Natural killer cell (primary cell): ENCODE measurements around the gene NFAT5. TPM values are rescaled to one million over a fixed set of nuclear protein-coding genes. Genes with fewer than 3 reads are reported as not detected.
A peak's percentile ranks its signal among the peaks of the same experiment; 100 is the strongest.

Source experiments
- ATAC-seq, 3 donors: fragments of 150-1000 bp in 2 of 3; fragments of 200-7000 bp in 1 of 3; cut with Tn5 transposase; 1 replicate in 1 of 3; 2 replicates in 2 of 3; pipeline ENCODE4 v1.10.0; 2021; ENCODE audit warnings: mild to moderate bottlenecking in 2 of 3, moderate library complexity in 2 of 3
- DNase-seq, 2 donors: peaks; one replicate each; pipeline versions ENCODE4 v3.0.0 to v3.0.0-alpha.2; 2013 to 2021; ENCODE audit warnings: mixed read lengths in 1 of 2
- H3K27ac ChIP-seq: one replicate; pipeline ENCODE4 v1.5.1; 2013; ENCODE audit warnings: mild to moderate bottlenecking, low read length
- H3K27me3 ChIP-seq: one replicate; pipeline ENCODE4 v1.6.1; 2013; ENCODE audit warnings: low read length; ENCODE audit not compliant: control insufficient read depth, insufficient read depth
- H3K36me3 ChIP-seq: one replicate; pipeline ENCODE4 v1.6.1; 2013; ENCODE audit warnings: low read length; ENCODE audit not compliant: control insufficient read depth, insufficient read depth
- H3K4me1 ChIP-seq: one replicate; pipeline ENCODE4 v1.6.1; 2013; ENCODE audit warnings: low read length; ENCODE audit not compliant: control insufficient read depth, insufficient read depth
- H3K4me3 ChIP-seq: one replicate; pipeline ENCODE4 v1.5.1; 2013; ENCODE audit warnings: low read length
- H3K9me3 ChIP-seq: one replicate; pipeline ENCODE4 v1.6.1; 2013; ENCODE audit warnings: low read length; ENCODE audit not compliant: control insufficient read depth, insufficient read depth
- H3K27ac Mint-ChIP-seq, 2 donors: one replicate each; pipeline ENCODE4 v1.8.0; 2022; ENCODE audit warnings: mild to moderate bottlenecking in 2 of 2, mixed read lengths in 2 of 2, moderate library complexity in 1 of 2
- H3K27me3 Mint-ChIP-seq, 2 donors: one replicate each; pipeline ENCODE4 v1.8.0; 2022; ENCODE audit warnings: low read depth in 2 of 2, mixed read lengths in 2 of 2
- H3K36me3 Mint-ChIP-seq: one replicate; pipeline ENCODE4 v1.8.0; 2022; ENCODE audit warnings: mixed read lengths
- H3K4me1 Mint-ChIP-seq, 2 donors: one replicate each; pipeline ENCODE4 v1.8.0; 2022; ENCODE audit warnings: mixed read lengths in 2 of 2
- H3K4me3 Mint-ChIP-seq: one replicate; pipeline ENCODE4 v1.8.0; 2022; ENCODE audit warnings: mild to moderate bottlenecking, moderate library complexity, mixed read lengths
- H3K9me3 Mint-ChIP-seq, 2 donors: one replicate each; pipeline ENCODE4 v1.8.0; 2022; ENCODE audit warnings: mixed read lengths in 2 of 2
- CTCF ChIP-seq: fragments of 200-600 bp; IDR thresholded peaks from one replicate; pipeline ENCODE4 v1.8.0; 2022; ENCODE audit warnings: antibody characterized with exemption
- WGBS: methylation state at CpG from one replicate; pipeline ENCODE4 v1.1.7; 2013; ENCODE audit warnings: missing lambda C conversion rate; ENCODE audit not compliant: insufficient coverage; 5-methylcytosine and 5-hydroxymethylcytosine counted together
- intact Hi-C: fragments of 100-400 bp; cut with micrococcal nuclease; formaldehyde crosslinking; loops from one replicate; pipeline ENCODE4 v1.14.2; 2022
- total RNA-seq, 4 donors: library from RNA; stranded (reverse); fragments of 120-200 nt in 1 of 4; gene quantifications; one replicate each; pipeline versions ENCODE4 v1.2.3 to v1.2.4, GENCODE V29; 2013 to 2022

The NFAT5 gene
- total RNA-seq, 3 donors from 2014 or later (not counting 1 experiment from before 2014, with no cell fraction given) = 70.0 to 73.6 (median 70.6) TPM

GRCh38 chr16:69709456-69710084 lies 143.8 kb downstream of the NFAT5 start:
- Histone ChIP-seq H3K4me3 (no peak overlapping the region), H3K27me3 (no peaks in the 10 kb centered on the region), H3K36me3 (peaks cover 6% of the 10 kb centered on the region), H3K27ac (no peak overlapping the region), H3K4me1 (no peaks in the 10 kb centered on the region), H3K9me3 (no peaks in the 10 kb centered on the region)
- Mint-ChIP-seq H3K4me1 (peaks cover 0 to 7% of the 10 kb centered on the region in 2 donors), H3K36me3 (no peaks in the 10 kb centered on the region), H3K4me3 (no peak overlapping the region), H3K27me3 (no peaks in the 10 kb centered on the region), H3K27ac (peak overlapping the region; percentile 32 to 65), H3K9me3 (no peaks in the 10 kb centered on the region)
- peak in 2 of 3 donors; percentile 62 to 70 for ATAC-seq
- WGBS = 65% methylated on average over 5 of the region's 5 CpGs
- peak; percentile 77 for TF ChIP-seq CTCF
- DNase-seq = peak in 1 of 2 donors; percentile 81
- intact Hi-C loops = loop anchor here (1.0 to 10.0 kb wide), 2 partner anchors 45 to 945 kb away; partner anchors contain the start of gene NOB1

- no peak for ATAC-seq
- intact Hi-C loops = no loop called here
Measured at GRCh38 chr16:69711115-69711740, 145.5 kb downstream of the NFAT5 start.

GRCh38 chr16:69712277-69712676 lies 146.5 kb downstream of the NFAT5 start:
- peaks cover 0 to 7% of the 10 kb centered on the region in 2 donors for H3K4me1 Mint-ChIP-seq
- no peak for ATAC-seq
- H3K27ac Mint-ChIP-seq = no peak overlapping the region
- Histone ChIP-seq H3K4me1 (no peaks in the 10 kb centered on the region), H3K27me3 (no peaks in the 10 kb centered on the region), H3K27ac (no peak overlapping the region), H3K9me3 (no peaks in the 10 kb centered on the region), H3K4me3 (no peak overlapping the region), H3K36me3 (peaks cover 3% of the 10 kb centered on the region)
- no peaks in the 10 kb centered on the region for H3K9me3 Mint-ChIP-seq
- H3K27me3 Mint-ChIP-seq = no peaks in the 10 kb centered on the region
- DNase-seq = no peak
- 86% methylated on average over 4 of the region's 4 CpGs for WGBS
- TF ChIP-seq CTCF = no peak
- intact Hi-C loops = no loop called here
- H3K36me3 Mint-ChIP-seq = no peaks in the 10 kb centered on the region
- no peak overlapping the region for H3K4me3 Mint-ChIP-seq

More at GRCh38 chr16:69711115-69711740, 145.5 kb downstream of the NFAT5 start:
- H3K4me1 Mint-ChIP-seq = peaks cover 0 to 7% of the 10 kb centered on the region in 2 donors
- WGBS = 96% methylated on average over 12 of the region's 12 CpGs
- no peaks in the 10 kb centered on the region for H3K27me3 Mint-ChIP-seq
- Histone ChIP-seq H3K4me1 (no peaks in the 10 kb centered on the region), H3K27me3 (no peaks in the 10 kb centered on the region), H3K4me3 (no peak overlapping the region), H3K27ac (no peak overlapping the region), H3K36me3 (peaks cover 5% of the 10 kb centered on the region), H3K9me3 (no peaks in the 10 kb centered on the region)
- DNase-seq = no peak
- H3K27ac Mint-ChIP-seq = no peak overlapping the region
- no peak overlapping the region for H3K4me3 Mint-ChIP-seq
- TF ChIP-seq CTCF = no peak
- H3K9me3 Mint-ChIP-seq = no peaks in the 10 kb centered on the region
- H3K36me3 Mint-ChIP-seq = no peaks in the 10 kb centered on the region
